ENCODE measurements around the gene ATP10A.

DNA sequence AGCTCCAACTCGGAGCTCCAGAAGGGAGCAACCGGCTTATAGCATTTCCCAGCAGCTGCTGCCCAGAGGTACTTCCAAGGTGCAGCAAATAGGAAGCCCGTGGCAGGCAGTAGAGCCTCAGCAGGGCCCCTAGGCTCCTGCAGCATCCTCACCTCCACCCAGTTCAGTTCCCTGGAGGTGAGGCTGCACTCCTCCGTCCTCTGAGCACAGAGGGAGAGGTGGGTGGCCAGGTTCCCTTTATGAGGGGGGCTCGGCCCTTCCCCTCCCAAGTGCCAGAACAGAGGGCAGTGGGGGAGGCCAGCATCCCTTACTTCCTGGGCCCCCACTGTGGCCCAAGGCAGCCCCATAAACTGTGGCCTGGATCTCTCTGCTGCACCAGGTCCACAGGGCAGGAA is 150.2 kb downstream of the ATP10A start:
- no peak for TF ChIP-seq EZH2 (IDR thresholded peaks at IDR 0.05; ENCODE audit: borderline replicate concordance, low read length)
- TF ChIP-seq, protein P1, sequence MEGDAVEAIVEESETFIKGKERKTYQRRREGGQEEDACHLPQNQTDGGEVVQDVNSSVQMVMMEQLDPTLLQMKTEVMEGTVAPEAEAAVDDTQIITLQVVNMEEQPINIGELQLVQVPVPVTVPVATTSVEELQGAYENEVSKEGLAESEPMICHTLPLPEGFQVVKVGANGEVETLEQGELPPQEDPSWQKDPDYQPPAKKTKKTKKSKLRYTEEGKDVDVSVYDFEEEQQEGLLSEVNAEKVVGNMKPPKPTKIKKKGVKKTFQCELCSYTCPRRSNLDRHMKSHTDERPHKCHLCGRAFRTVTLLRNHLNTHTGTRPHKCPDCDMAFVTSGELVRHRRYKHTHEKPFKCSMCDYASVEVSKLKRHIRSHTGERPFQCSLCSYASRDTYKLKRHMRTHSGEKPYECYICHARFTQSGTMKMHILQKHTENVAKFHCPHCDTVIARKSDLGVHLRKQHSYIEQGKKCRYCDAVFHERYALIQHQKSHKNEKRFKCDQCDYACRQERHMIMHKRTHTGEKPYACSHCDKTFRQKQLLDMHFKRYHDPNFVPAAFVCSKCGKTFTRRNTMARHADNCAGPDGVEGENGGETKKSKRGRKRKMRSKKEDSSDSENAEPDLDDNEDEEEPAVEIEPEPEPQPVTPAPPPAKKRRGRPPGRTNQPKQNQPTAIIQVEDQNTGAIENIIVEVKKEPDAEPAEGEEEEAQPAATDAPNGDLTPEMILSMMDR (IDR thresholded peaks at IDR 0.05; ENCODE audit: low read length) = no peak
